Measurements from ENCODE around the gene CD300LB.

The CD300LB gene

DNA sequence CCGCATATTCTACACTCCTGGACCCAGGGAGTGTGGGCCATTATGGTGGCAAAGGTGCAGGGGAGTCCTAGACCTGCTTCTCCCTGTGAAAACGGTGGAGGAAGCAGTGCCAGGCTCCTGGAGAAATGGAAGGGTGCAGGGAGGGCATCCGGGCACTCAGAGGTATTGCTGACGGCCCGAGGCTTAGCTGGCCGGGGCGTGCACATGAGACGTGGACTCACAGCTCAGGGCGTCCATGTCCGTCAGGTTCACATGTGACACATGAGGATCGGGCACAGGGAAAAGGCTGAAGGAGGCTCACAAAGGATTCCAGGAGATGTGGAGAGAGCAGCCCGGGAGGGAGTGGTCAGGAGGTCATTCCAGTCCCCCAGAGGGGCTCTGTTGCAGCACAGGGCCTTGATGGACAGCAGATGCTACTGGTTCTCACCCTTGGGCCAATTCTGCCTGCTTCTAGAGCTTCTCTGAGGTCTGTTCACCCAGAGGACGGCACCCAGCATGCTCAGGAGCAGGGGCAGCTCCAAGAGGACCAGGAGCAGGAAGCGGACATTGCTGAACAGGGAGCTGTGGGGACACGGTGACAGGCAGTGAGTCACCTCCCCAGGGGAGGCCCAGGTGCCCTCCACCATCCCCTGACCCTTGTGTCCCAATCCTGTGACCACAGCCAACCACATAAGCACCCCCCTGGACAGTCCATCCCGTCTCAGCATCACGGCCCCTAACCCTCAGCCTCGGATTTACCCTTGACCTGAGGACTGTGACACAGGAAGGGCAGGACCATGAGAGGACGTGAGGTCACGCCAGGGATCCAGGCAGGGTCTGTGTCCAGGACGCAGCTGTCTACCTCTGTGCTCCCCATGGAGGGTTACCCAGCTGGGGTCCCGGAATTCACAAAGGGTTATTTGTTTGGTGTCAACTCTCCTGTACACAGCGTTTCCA, 10.2 kb upstream of the CD300LB start:
- H3K9me3 ChIP-seq (ENCODE audit: control insufficient read depth, low read length) = no peaks in the 10 kb centered on the region
- H3K4me1 ChIP-seq (ENCODE audit: control insufficient read depth, insufficient read depth, low read length, poor library complexity, severe bottlenecking) = no peaks in the 10 kb centered on the region
- H3K36me3 ChIP-seq (ENCODE audit: control insufficient read depth, insufficient read depth, low read length) = no peaks in the 10 kb centered on the region
- 85 to 89% methylated on average over 15 to 22 of the region's 23 CpGs for WGBS, 2 experiments (ENCODE audit: insufficient coverage in 2 of 2)
- H3K27ac ChIP-seq (ENCODE audit: low read depth, low read length, severe bottlenecking) = no peak overlapping the region
- H3K4me3 ChIP-seq (ENCODE audit: extremely low read depth, insufficient read depth, low read length, poor library complexity, severe bottlenecking) = no peak overlapping the region

DNA sequence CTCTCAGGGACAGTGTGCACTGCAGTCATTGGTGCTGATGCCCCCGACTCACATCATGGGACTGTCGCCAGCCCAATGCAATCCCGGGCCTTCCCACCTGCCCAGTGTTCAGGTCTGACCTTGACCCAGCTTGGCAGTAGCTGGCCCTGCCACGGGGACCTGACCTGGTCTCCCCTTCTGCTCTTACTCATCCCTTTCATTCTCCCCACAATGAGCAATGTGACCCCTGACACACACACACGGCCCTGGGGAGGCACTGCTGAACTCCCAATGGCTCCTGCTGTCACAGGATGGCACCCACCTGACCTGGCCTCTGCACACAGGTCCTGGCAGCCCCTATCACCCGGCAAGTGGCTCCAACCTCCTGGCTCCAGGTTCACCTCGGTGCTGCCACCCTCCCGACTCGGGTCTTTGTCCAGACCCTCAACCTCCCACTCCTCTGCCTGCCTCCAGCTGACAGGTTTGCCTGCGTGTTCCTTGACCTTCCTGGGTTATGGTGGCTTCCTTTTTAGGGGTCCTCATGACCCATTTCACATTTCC, 8.1 kb upstream of the CD300LB start:
- no peaks in the 10 kb centered on the region for H3K9me3 ChIP-seq (ENCODE audit: control insufficient read depth, low read length)
- no peak overlapping the region for H3K27ac ChIP-seq (ENCODE audit: low read depth, low read length, severe bottlenecking)
- no peaks in the 10 kb centered on the region for H3K4me1 ChIP-seq (ENCODE audit: control insufficient read depth, insufficient read depth, low read length, poor library complexity, severe bottlenecking)
- H3K36me3 ChIP-seq (ENCODE audit: control insufficient read depth, insufficient read depth, low read length) = no peaks in the 10 kb centered on the region
- WGBS, 2 experiments (ENCODE audit: insufficient coverage in 2 of 2) = 74 to 89% methylated on average over 8 to 9 of the region's 10 CpGs
- H3K4me3 ChIP-seq (ENCODE audit: extremely low read depth, insufficient read depth, low read length, poor library complexity, severe bottlenecking) = no peak overlapping the region

DNA sequence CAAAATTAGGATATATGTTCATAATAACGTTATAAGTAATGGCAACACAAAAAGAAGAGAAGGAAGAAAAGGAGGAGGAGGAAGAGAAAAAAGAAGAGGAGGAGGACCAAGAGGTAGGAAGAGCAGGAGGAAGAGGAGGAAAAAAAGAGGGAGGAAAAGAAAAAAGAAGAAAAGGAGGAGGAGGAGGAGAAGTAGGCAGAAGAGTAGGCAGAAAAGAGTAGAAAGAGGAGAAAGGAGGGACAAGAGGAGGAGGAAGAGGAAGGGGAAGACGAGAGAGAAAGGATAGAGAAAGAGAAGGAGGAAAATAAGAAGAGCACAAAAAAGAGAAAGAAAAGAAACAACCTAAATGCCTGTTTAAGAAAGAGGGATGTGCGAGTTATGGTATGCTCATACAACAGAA, 5.6 kb upstream of the CD300LB start:
- Histone ChIP-seq H3K4me1 (ENCODE audit: control insufficient read depth, insufficient read depth, low read length, poor library complexity, severe bottlenecking) (no peaks in the 10 kb centered on the region), H3K4me3 (ENCODE audit: extremely low read depth, insufficient read depth, low read length, poor library complexity, severe bottlenecking) (no peak overlapping the region), H3K9me3 (ENCODE audit: control insufficient read depth, low read length) (no peaks in the 10 kb centered on the region), H3K36me3 (ENCODE audit: control insufficient read depth, insufficient read depth, low read length) (no peaks in the 10 kb centered on the region), H3K27ac (ENCODE audit: low read depth, low read length, severe bottlenecking) (no peak overlapping the region)
- WGBS, 2 experiments (ENCODE audit: insufficient coverage in 2 of 2) = 75 to 80% methylated on average over 1 to 3 of the region's 3 CpGs

DNA sequence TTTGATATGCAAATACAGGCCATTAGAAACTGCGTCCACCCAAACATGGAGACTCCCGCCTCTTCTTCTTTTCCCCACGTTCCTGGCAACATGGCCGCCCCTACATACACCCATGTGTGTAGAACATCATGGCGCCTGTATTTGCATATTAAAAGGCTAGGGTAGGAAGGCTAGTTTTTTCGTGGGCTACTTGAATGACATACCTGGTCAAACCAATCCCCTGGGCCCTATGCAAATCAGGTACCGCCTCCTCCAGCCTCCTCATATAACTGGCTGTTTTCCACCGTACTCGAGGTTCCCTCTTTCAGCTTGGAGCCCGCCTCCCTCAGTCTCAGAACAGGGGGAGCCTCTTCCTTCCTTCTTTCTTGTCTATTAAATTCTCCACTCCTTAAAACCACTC, 840 bp upstream of the CD300LB start:
- Histone ChIP-seq H3K4me1 (ENCODE audit: control insufficient read depth, insufficient read depth, low read length, poor library complexity, severe bottlenecking) (no peaks in the 10 kb centered on the region), H3K4me3 (ENCODE audit: extremely low read depth, insufficient read depth, low read length, poor library complexity, severe bottlenecking) (no peak overlapping the region), H3K27ac (ENCODE audit: low read depth, low read length, severe bottlenecking) (no peak overlapping the region), H3K9me3 (ENCODE audit: control insufficient read depth, low read length) (no peaks in the 10 kb centered on the region), H3K36me3 (ENCODE audit: control insufficient read depth, insufficient read depth, low read length) (no peaks in the 10 kb centered on the region)
- WGBS, 2 experiments (ENCODE audit: insufficient coverage in 2 of 2) = 61 to 69% methylated on average over 6 to 7 of the region's 10 CpGs

DNA sequence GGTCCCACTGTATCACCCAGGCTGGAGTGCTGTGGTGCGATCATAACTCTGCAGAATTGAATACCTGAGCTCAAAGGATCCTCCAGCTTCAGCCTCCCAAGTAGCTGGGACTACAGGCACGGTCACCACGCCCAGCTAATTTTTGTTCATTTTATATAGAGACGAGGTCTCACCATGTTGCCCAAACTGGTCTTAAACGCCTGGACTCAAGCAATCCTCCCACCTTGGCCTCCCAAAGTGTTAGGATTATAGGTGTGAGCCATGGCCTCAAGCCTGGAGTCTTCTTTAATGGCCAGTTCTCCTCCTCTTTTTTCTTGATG, 484 bp downstream of the CD300LB start:
- H3K4me1 ChIP-seq (ENCODE audit: control insufficient read depth, insufficient read depth, low read length, poor library complexity, severe bottlenecking) = no peaks in the 10 kb centered on the region
- H3K27ac ChIP-seq (ENCODE audit: low read depth, low read length, severe bottlenecking) = no peak overlapping the region
- no peaks in the 10 kb centered on the region for H3K36me3 ChIP-seq (ENCODE audit: control insufficient read depth, insufficient read depth, low read length)
- no peaks in the 10 kb centered on the region for H3K9me3 ChIP-seq (ENCODE audit: control insufficient read depth, low read length)
- H3K4me3 ChIP-seq (ENCODE audit: extremely low read depth, insufficient read depth, low read length, poor library complexity, severe bottlenecking) = no peak overlapping the region
- 87 to 100% methylated on average over 2 to 5 of the region's 5 CpGs for WGBS, 2 experiments (ENCODE audit: insufficient coverage in 2 of 2)

DNA sequence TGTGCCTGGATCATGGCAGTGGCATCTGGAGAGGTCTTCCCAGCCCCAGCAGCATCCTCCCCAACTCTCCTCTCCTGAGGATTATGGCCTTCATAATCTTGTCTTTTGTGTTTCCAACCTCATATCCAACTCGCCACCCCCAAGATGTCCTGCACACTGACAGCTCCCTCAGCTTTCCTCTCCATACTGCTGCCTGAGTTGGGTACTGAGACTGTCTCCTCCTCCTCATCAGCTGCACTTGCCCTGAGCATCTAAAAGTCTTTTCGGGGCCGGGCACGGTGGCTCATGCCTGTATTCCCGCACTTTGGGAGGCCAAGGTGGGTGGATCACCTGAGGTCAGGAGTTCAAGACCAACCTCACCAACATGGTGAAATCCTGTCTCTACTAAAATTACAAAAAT, 2.0 kb downstream of the CD300LB start:
- Histone ChIP-seq H3K27ac (ENCODE audit: low read depth, low read length, severe bottlenecking) (no peak overlapping the region), H3K4me1 (ENCODE audit: control insufficient read depth, insufficient read depth, low read length, poor library complexity, severe bottlenecking) (no peaks in the 10 kb centered on the region), H3K36me3 (ENCODE audit: control insufficient read depth, insufficient read depth, low read length) (no peaks in the 10 kb centered on the region), H3K4me3 (ENCODE audit: extremely low read depth, insufficient read depth, low read length, poor library complexity, severe bottlenecking) (no peak overlapping the region), H3K9me3 (ENCODE audit: control insufficient read depth, low read length) (no peaks in the 10 kb centered on the region)
- 87 to 88% methylated on average over 3 to 5 of the region's 5 CpGs for WGBS, 2 experiments (ENCODE audit: insufficient coverage in 2 of 2)

DNA sequence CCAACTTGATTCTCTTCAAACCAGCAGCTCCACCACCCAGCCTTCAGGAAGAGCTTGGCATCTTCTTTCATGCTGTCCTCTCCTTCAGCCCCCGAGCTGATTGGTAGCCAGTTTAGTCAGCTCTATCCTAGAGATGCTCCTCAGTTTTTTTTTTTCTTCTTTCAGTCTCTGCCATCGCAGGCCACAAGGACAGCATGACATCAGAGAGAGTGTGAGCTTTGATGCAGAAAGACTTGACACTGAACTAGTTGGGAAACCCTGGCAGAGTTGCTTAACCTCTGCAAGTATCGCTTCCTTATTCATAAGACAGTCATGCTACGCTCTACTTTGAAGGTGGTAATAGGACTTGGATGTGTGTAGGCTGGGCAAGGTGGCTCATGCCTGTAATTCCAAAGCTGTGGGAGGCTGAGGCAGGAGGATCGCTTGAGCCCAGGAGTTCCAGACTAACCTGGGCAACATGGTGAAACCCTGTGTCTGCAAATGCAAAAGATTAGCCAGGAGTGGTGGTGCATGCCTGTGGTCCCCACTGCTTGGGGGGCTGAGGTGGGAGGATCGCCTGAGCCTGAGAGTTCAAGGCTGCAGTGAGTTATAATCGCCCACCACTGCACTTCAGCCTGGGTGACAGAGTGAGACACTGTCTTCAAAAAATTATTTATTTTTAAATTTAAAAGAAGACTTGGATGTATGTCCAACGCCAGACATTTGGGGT, 2.6 kb downstream of the CD300LB start:
- Histone ChIP-seq H3K9me3 (ENCODE audit: control insufficient read depth, low read length) (no peaks in the 10 kb centered on the region), H3K4me1 (ENCODE audit: control insufficient read depth, insufficient read depth, low read length, poor library complexity, severe bottlenecking) (no peaks in the 10 kb centered on the region), H3K4me3 (ENCODE audit: extremely low read depth, insufficient read depth, low read length, poor library complexity, severe bottlenecking) (no peak overlapping the region), H3K27ac (ENCODE audit: low read depth, low read length, severe bottlenecking) (no peak overlapping the region), H3K36me3 (ENCODE audit: control insufficient read depth, insufficient read depth, low read length) (no peaks in the 10 kb centered on the region)
- WGBS, 2 experiments (ENCODE audit: insufficient coverage in 2 of 2) = 80 to 88% methylated on average over 3 to 6 of the region's 8 CpGs

DNA sequence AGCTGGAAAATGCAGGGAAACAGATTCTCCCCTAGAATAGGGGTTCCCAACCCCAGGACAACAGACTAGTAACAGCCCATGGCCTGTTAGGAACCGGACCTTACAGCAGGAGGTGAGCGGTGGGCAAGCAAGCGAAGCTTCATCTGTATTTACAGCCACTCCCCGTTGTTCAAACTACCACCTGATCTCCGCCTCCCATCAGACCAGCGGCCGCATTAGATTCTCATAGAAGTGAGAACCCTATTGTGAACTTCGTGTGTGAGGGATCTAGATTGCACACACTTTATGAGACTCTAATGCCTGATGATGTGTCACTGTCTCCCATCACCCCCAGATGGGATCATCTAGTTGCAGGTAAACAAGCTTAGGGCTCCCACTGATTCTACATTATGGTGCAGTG, 3.5 kb downstream of the CD300LB start:
- H3K27ac ChIP-seq (ENCODE audit: low read depth, low read length, severe bottlenecking) = no peak overlapping the region
- WGBS, 2 experiments (ENCODE audit: insufficient coverage in 2 of 2) = 89 to 93% methylated on average over 3 to 6 of the region's 8 CpGs

DNA sequence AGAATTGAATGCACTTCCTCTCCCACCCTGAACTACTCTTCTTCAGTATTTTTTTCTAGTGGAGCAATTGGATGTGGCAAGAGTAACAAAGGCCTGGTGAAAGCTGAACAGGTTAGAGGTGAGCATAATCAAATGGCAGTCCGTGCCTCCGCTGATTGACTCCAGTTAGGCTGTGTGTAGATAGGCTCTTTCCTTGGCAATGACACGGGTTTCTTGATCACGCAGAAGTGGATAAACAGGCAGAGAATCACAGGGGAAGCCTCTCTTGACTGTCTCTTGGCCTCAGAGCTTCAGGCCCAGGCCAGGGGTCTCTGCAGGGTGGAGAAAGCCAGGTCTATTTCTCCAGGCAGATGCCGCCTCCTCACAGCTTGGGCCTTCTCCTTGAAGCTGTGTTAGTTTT, 4.2 kb downstream of the CD300LB start:
- Histone ChIP-seq H3K36me3 (ENCODE audit: control insufficient read depth, insufficient read depth, low read length) (no peaks in the 10 kb centered on the region), H3K4me3 (ENCODE audit: extremely low read depth, insufficient read depth, low read length, poor library complexity, severe bottlenecking) (no peak overlapping the region), H3K4me1 (ENCODE audit: control insufficient read depth, insufficient read depth, low read length, poor library complexity, severe bottlenecking) (no peaks in the 10 kb centered on the region), H3K27ac (ENCODE audit: low read depth, low read length, severe bottlenecking) (no peak overlapping the region), H3K9me3 (ENCODE audit: control insufficient read depth, low read length) (no peaks in the 10 kb centered on the region)
- 88 to 92% methylated on average over 4 to 5 of the region's 5 CpGs for WGBS, 2 experiments (ENCODE audit: insufficient coverage in 2 of 2)

More for the DNA sequence above, 3.5 kb downstream of the CD300LB start:
- no peaks in the 10 kb centered on the region for H3K4me1 ChIP-seq (ENCODE audit: control insufficient read depth, insufficient read depth, low read length, poor library complexity, severe bottlenecking)
- no peaks in the 10 kb centered on the region for H3K9me3 ChIP-seq (ENCODE audit: control insufficient read depth, low read length)
- no peak overlapping the region for H3K4me3 ChIP-seq (ENCODE audit: extremely low read depth, insufficient read depth, low read length, poor library complexity, severe bottlenecking)
- H3K36me3 ChIP-seq (ENCODE audit: control insufficient read depth, insufficient read depth, low read length) = no peaks in the 10 kb centered on the region

DNA sequence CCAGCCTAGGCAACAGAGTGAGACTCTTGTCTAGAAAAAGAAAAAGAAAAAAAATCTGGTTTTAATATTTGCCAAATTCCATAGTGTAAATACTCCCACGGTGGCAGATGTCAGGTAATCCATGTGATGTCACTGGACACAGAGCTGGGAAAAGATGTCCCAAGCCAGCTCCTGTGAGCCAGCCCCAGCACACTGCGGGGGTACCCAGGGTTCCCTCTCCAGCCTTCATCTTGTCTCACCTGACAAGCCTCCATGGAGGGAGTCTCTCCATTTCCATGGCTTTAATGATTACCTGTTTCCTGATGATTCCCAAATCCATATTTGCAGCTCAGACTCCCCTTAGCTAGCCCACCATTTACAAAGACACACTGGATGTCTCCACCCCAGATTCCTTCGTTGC, 4.6 kb downstream of the CD300LB start:
- no peaks in the 10 kb centered on the region for H3K9me3 ChIP-seq (ENCODE audit: control insufficient read depth, low read length)
- H3K36me3 ChIP-seq (ENCODE audit: control insufficient read depth, insufficient read depth, low read length) = no peaks in the 10 kb centered on the region
- no peak overlapping the region for H3K4me3 ChIP-seq (ENCODE audit: extremely low read depth, insufficient read depth, low read length, poor library complexity, severe bottlenecking)
- 77 to 79% methylated on average over 2 of the region's 3 CpGs for WGBS, 2 experiments (ENCODE audit: insufficient coverage in 2 of 2)
- no peaks in the 10 kb centered on the region for H3K4me1 ChIP-seq (ENCODE audit: control insufficient read depth, insufficient read depth, low read length, poor library complexity, severe bottlenecking)
- no peak overlapping the region for H3K27ac ChIP-seq (ENCODE audit: low read depth, low read length, severe bottlenecking)

All from mesodermal cell (in vitro differentiated cells).